Measurements from ENCODE around the gene SCO2.

- TF ChIP-seq, protein P1, sequence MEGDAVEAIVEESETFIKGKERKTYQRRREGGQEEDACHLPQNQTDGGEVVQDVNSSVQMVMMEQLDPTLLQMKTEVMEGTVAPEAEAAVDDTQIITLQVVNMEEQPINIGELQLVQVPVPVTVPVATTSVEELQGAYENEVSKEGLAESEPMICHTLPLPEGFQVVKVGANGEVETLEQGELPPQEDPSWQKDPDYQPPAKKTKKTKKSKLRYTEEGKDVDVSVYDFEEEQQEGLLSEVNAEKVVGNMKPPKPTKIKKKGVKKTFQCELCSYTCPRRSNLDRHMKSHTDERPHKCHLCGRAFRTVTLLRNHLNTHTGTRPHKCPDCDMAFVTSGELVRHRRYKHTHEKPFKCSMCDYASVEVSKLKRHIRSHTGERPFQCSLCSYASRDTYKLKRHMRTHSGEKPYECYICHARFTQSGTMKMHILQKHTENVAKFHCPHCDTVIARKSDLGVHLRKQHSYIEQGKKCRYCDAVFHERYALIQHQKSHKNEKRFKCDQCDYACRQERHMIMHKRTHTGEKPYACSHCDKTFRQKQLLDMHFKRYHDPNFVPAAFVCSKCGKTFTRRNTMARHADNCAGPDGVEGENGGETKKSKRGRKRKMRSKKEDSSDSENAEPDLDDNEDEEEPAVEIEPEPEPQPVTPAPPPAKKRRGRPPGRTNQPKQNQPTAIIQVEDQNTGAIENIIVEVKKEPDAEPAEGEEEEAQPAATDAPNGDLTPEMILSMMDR (conservative IDR thresholded peaks at IDR 0.05), result no peak
- no peak for TF ChIP-seq EZH2 (IDR thresholded peaks at IDR 0.05; ENCODE audit: low read depth)
These were observed 4.1 kb upstream of the SCO2 start for GRCh38 chr22:50529416-50529896.
